ENCODE results near the gene PAM16. TPM values are rescaled to one million over a fixed set of nuclear protein-coding genes. Genes with fewer than 3 reads are reported as not detected.

Gene PAM16
- total and polyA plus RNA-seq, 10 donors = 26.7 to 88.8 (median 41.1) TPM

DNA sequence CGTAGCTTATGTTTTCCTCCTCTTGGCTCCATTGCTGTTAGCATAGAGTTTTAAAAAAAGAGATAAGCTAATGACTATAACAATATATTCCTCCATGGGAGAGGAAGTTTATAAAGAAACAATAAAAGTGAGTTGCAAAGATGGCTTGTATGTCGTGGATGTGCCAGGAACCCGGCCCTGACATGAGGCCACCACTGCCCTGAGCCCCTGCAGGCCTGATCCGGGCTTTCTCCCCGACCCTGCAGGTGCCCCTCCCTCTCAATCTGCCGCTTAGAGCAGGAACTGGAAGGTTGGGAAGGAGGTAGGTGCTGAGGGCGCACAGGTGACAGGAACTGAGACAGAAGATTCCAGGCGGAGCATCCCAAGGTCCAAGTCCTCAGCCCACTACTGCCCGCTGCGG is 11.7 kb downstream of the PAM16 start:
- no peaks in the 10 kb centered on the region for H3K9me3 ChIP-seq
- intact Hi-C loops (cut with DNase I; ENCODE audit: low total_unique reads) = no loop called here
- no peaks in the 10 kb centered on the region for H3K27me3 ChIP-seq (replicated peaks in 1 of 7)
- H3K4me3 ChIP-seq = no peak overlapping the region
- peak overlapping the region in 2 of 8 donors; percentile 17 to 20 for H3K27ac ChIP-seq
- WGBS, 5 donors = 64 to 86% (median 83%) methylated on average over 9 to 10 of the region's 10 CpGs
- TF ChIP-seq POLR2A (IDR thresholded peaks at IDR 0.05) = no peak
- no peak for TF ChIP-seq POLR2AphosphoS5 (IDR thresholded peaks at IDR 0.05)
- TF ChIP-seq, protein P1, sequence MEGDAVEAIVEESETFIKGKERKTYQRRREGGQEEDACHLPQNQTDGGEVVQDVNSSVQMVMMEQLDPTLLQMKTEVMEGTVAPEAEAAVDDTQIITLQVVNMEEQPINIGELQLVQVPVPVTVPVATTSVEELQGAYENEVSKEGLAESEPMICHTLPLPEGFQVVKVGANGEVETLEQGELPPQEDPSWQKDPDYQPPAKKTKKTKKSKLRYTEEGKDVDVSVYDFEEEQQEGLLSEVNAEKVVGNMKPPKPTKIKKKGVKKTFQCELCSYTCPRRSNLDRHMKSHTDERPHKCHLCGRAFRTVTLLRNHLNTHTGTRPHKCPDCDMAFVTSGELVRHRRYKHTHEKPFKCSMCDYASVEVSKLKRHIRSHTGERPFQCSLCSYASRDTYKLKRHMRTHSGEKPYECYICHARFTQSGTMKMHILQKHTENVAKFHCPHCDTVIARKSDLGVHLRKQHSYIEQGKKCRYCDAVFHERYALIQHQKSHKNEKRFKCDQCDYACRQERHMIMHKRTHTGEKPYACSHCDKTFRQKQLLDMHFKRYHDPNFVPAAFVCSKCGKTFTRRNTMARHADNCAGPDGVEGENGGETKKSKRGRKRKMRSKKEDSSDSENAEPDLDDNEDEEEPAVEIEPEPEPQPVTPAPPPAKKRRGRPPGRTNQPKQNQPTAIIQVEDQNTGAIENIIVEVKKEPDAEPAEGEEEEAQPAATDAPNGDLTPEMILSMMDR (IDR thresholded peaks at IDR 0.05 in 8 of 11, conservative IDR thresholded peaks at IDR 0.05 in 3 of 11) = no peak
- DNase-seq = no peak
- peaks cover 0 to 89% (median 34%) of the 10 kb centered on the region in 6 donors for H3K36me3 ChIP-seq
- H3K4me1 ChIP-seq = peaks cover 0 to 30% (median 16%) of the 10 kb centered on the region in 6 donors

DNA sequence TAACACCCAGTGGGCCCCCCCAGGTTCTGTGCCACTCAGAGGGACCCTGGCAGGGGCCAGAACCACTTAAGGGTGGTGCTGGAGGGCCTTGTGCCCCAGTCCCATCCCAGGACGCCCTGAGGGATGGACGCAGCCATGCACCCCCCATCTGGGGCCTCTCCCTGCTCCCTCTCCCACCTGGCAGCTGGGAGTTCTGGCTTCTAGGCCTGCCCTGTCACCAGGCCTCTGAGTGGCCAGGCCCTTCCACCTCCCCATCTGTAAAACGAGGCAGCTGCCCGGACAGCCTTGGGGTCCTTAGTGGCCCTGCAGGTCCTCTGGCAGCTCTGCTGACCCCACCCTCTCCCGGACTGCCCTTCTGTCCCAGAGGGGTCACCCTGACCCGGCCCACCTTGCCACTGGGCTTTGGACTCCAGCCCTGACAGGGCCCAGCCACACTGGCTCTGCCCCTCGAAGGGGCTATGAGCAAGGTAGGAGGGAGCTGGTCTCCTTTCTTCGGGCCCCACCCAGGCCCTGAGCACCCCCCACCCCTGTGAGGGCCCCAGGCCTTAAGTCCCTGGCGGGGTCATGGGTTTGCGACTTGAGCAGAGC is 12.3 kb downstream of the PAM16 start:
- H3K36me3 ChIP-seq = peaks cover 0 to 89% (median 34%) of the 10 kb centered on the region in 6 donors
- 87 to 96% (median 91%) methylated on average over 2 to 10 of the region's 10 CpGs for WGBS, 5 donors
- DNase-seq = peak; percentile 75
- H3K9me3 ChIP-seq = no peaks in the 10 kb centered on the region
- intact Hi-C loops (cut with DNase I; ENCODE audit: low total_unique reads) = no loop called here
- H3K27me3 ChIP-seq (replicated peaks in 1 of 7) = no peaks in the 10 kb centered on the region
- TF ChIP-seq POLR2AphosphoS5 (IDR thresholded peaks at IDR 0.05) = no peak
- TF ChIP-seq POLR2A (IDR thresholded peaks at IDR 0.05) = no peak
- TF ChIP-seq, protein P1 (IDR thresholded peaks at IDR 0.05 in 8 of 11, conservative IDR thresholded peaks at IDR 0.05 in 3 of 11) = no peak
- peak overlapping the region in 2 of 8 donors; percentile 9 to 31 for H3K27ac ChIP-seq
- no peak overlapping the region for H3K4me3 ChIP-seq
- H3K4me1 ChIP-seq = peaks cover 0 to 29% (median 16%) of the 10 kb centered on the region in 6 donors

DNA sequence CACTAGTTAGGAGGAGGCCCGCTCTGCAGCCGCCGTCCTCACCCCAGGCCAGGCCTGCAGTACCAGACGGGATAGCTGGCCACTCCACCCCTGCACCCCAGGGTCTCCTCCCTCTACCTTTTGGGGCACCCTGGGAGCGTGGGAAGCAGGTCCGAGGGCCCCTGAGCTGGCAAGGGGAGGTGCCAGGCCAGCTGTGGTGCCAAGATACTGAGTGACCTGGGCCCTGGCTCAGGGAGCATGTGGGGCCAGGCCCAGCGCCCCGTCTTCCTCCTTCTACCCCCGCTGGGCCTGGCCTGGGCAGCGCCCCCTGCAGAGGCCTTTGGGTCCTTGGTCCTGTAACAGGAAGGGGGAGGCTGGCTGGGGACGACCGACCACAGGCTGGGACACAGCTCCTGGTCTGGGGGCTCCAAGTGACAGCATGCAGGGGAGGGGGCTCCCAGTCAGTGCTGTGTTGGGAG is 13.0 kb downstream of the PAM16 start:
- H3K27ac ChIP-seq = no peak overlapping the region
- TF ChIP-seq POLR2AphosphoS5 (IDR thresholded peaks at IDR 0.05) (peak in 1 of 3 donors; percentile 44), POLR2A (IDR thresholded peaks at IDR 0.05) (no peak)
- TF ChIP-seq, protein P1 (IDR thresholded peaks at IDR 0.05 in 8 of 11, conservative IDR thresholded peaks at IDR 0.05 in 3 of 11) = no peak
- 82 to 94% (median 86%) methylated on average over 5 to 12 of the region's 12 CpGs for WGBS, 5 donors
- peaks cover 0 to 5% (median 0%) of the 10 kb centered on the region in 7 donors for H3K27me3 ChIP-seq (replicated peaks in 1 of 7)
- intact Hi-C loops (cut with DNase I; ENCODE audit: low total_unique reads) = no loop called here
- H3K4me3 ChIP-seq = no peak overlapping the region
- DNase-seq = no peak
- peaks cover 0 to 22% (median 14%) of the 10 kb centered on the region in 6 donors for H3K4me1 ChIP-seq
- peaks cover 0 to 88% (median 34%) of the 10 kb centered on the region in 6 donors for H3K36me3 ChIP-seq
- H3K9me3 ChIP-seq = no peaks in the 10 kb centered on the region

DNA sequence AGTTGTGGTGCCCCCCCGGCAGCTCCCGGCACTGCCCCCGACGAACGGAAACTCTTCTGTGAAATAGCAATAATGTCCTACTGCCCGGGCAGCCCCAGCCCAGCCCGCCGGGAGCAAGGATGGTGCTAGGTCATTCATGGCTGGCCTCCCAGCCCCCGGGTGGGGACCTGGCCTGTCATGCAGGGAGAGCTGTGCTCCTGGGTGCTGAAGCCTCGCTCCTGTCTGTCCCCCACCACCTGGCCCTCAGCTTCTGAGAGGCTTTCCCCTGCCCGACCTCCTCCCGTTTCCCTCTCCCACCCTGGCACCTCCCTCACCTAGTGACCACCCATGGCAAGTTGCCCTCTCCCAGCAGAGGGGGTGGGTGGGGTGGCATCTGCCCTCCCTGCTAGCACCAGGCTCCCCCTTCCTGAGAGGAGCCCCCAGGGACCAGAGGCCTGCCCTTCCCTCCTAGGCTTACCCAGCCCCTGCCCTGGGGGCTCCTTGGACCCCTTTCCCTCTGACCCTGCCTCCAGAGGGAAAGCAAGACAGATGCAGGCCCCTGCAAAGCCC is 13.5 kb downstream of the PAM16 start:
- H3K4me1 ChIP-seq = peaks cover 0 to 17% (median 10%) of the 10 kb centered on the region in 6 donors
- no peak for DNase-seq
- no peaks in the 10 kb centered on the region for H3K9me3 ChIP-seq
- no peak overlapping the region for H3K27ac ChIP-seq
- TF ChIP-seq, protein P1 (IDR thresholded peaks at IDR 0.05 in 8 of 11, conservative IDR thresholded peaks at IDR 0.05 in 3 of 11) = no peak
- TF ChIP-seq POLR2A (IDR thresholded peaks at IDR 0.05) = no peak
- WGBS, 5 donors = 67 to 88% (median 85%) methylated on average over 4 to 12 of the region's 12 CpGs
- intact Hi-C loops (cut with DNase I; ENCODE audit: low total_unique reads) = no loop called here
- peaks cover 0 to 10% (median 0%) of the 10 kb centered on the region in 7 donors for H3K27me3 ChIP-seq (replicated peaks in 1 of 7)
- no peak overlapping the region for H3K4me3 ChIP-seq
- H3K36me3 ChIP-seq = peaks cover 0 to 88% (median 34%) of the 10 kb centered on the region in 6 donors
